GM18519 (cell line): ENCODE results near the gene TRDMT1.

Source experiments
- ATAC-seq: cut with Tn5 transposase; IDR thresholded peaks from one replicate; pipeline ENCODE4 v1.9.1; 2021; ENCODE audit warnings: mild to moderate bottlenecking, moderate library complexity; ENCODE audit not compliant: unreplicated experiment, low FRiP score

Gene TRDMT1

GRCh38 chr10:17200912-17201793 is at the start of gene TRDMT1:
TSS of gene TRDMT1 (minus strand) at chr10:17201672. CDS start at chr10:17201634, 38 bp downstream.
- ATAC-seq, result peak; percentile 87

GRCh38 chr10:17250736-17251135 is 49.3 kb upstream of the TRDMT1 start:
- no peak for ATAC-seq

GRCh38 chr10:17249820-17250219 is 48.3 kb upstream of the TRDMT1 start:
- ATAC-seq, result no peak

GRCh38 chr10:17248964-17249363 is 47.5 kb upstream of the TRDMT1 start:
- no peak for ATAC-seq

- no peak for ATAC-seq
Measured at GRCh38 chr10:17247210-17247609, 45.7 kb upstream of the TRDMT1 start.

- no peak for ATAC-seq
Measured at GRCh38 chr10:17244700-17245365, 43.4 kb upstream of the TRDMT1 start.

GRCh38 chr10:17241611-17242333 is 40.3 kb upstream of the TRDMT1 start:
- no peak for ATAC-seq

GRCh38 chr10:17240616-17241015 is 39.1 kb upstream of the TRDMT1 start:
- no peak for ATAC-seq

GRCh38 chr10:17240096-17240495 is 38.6 kb upstream of the TRDMT1 start:
- ATAC-seq, result no peak

GRCh38 chr10:17239345-17240085 is 38.0 kb upstream of the TRDMT1 start:
- no peak for ATAC-seq

GRCh38 chr10:17238445-17239291 is 37.2 kb upstream of the TRDMT1 start:
- ATAC-seq, result no peak

- no peak for ATAC-seq
Measured at GRCh38 chr10:17237915-17238444, 36.5 kb upstream of the TRDMT1 start.

- ATAC-seq, result no peak
Measured at GRCh38 chr10:17237149-17237527, 35.7 kb upstream of the TRDMT1 start.

GRCh38 chr10:17236468-17237148 is 35.1 kb upstream of the TRDMT1 start:
- no peak for ATAC-seq

GRCh38 chr10:17235136-17235535 is 33.7 kb upstream of the TRDMT1 start:
- no peak for ATAC-seq

GRCh38 chr10:17234431-17234945 is 33.0 kb upstream of the TRDMT1 start:
- ATAC-seq, result no peak

GRCh38 chr10:17233286-17233991 is 32.0 kb upstream of the TRDMT1 start:
- no peak for ATAC-seq
